Adrenal gland (tissue), 12 donors: Measurements from ENCODE around the gene ELP1. TPM values are rescaled to one million over a fixed set of nuclear protein-coding genes. Genes with fewer than 3 reads are reported as not detected.

ENCODE experiments used
- DNase-seq, 7 donors: peaks; one replicate each; pipeline ENCODE4 v3.0.0-alpha.2; 2019 to 2020
- H3K27ac ChIP-seq, 5 donors: fragments of 200-600 bp; sonication (generic) in 4 of 5; 1 replicate in 3 of 5; 2 replicates in 2 of 5; pipeline versions ENCODE4 v1.5.1 to v1.8.0; 2016 to 2020; ENCODE audit warnings: mild to moderate bottlenecking in 1 of 5
- H3K27me3 ChIP-seq: fragments of 200-600 bp; 2 replicates; pipeline ENCODE4 v1.8.0; 2021
- H3K36me3 ChIP-seq, 2 donors: fragments of 200-600 bp; replicated peaks in 1 of 2; 1 replicate in 1 of 2; 2 replicates in 1 of 2; pipeline versions ENCODE4 v1.5.1 to v1.8.0; 2018 to 2022
- H3K4me1 ChIP-seq, 2 donors: fragments of 200-600 bp; replicated peaks in 1 of 2; 1 replicate in 1 of 2; 2 replicates in 1 of 2; pipeline versions ENCODE4 v1.5.1 to v1.8.0; 2018 to 2021
- H3K4me3 ChIP-seq, 4 donors: fragments of 200-600 bp; sonication (generic) in 3 of 4; one replicate each; pipeline ENCODE4 v1.5.1; 2016 to 2018
- H3K9me3 ChIP-seq, 3 donors: fragments of 200-600 bp; sonication (generic) in 1 of 3; replicated peaks in 1 of 3; 1 replicate in 2 of 3; 2 replicates in 1 of 3; pipeline versions ENCODE4 v1.5.1 to v1.8.0; 2016 to 2021
- POLR2A ChIP-seq, 2 donors: fragments of 450-650 bp; IDR thresholded peaks; one replicate each; pipeline ENCODE4 v1.6.1; 2017; ENCODE audit warnings: antibody characterized with exemption in 2 of 2, mild to moderate bottlenecking in 2 of 2, moderate library complexity in 1 of 2
- WGBS, 4 donors: extraction: QIAGEN DNeasy Blood & Tissue Kit in 2 of 4; methylation state at CpG; one replicate each; pipeline versions ENCODE4 v1.1.5 to v1.1.7; 2013 to 2017; 5-methylcytosine and 5-hydroxymethylcytosine counted together
- intact Hi-C, 2 donors: fragments of 100-400 bp; cut with DNase I; formaldehyde crosslinking; loops; one replicate each; pipeline versions ENCODE4 v1.14.1 to v1.15.0; 2022 to 2023
- polyA plus RNA-seq, 3 donors: library from polyadenylated mRNA; stranded (reverse); fragments of 200-250 nt in 2 of 3; fragments of 350-450 nt in 1 of 3; fragmentation: Illumina TruSeq in 1 of 3; extraction: RNeasy Lipid Tissue Mini Kit (QIAGEN cat#74804) in 1 of 3; gene quantifications; one replicate each; pipeline ENCODE4 v1.2.3, GENCODE V29; 2013 to 2014
- total RNA-seq, 9 donors: library from RNA; depleted of rRNA in 4 of 9; stranded (reverse); fragments of >200 nt in 4 of 9; fragments of 120-200 nt in 1 of 9; fragmentation: NEBNext Ultra II Directional in 1 of 9; extraction: Animal tissue kit (Norgen Biotek cat#: 25700) in 1 of 9; gene quantifications; one replicate each; pipeline versions ENCODE4 v1.1.0 to v1.2.4, GENCODE V29; 2013 to 2023
- TF ChIP-seq, protein P1 (sequence below), 6 experiments: fragments of 450-650 bp in 4 of 6; fragments of 200-600 bp in 2 of 6; sonication (generic) in 1 of 6; IDR thresholded peaks; 1 replicate in 5 of 6; 2 replicates in 1 of 6; pipeline versions ENCODE4 v1.5.1 to v1.8.0; 2016 to 2021; ENCODE audit warnings: antibody characterized with exemption in 6 of 6, mild to moderate bottlenecking in 2 of 6, moderate library complexity in 1 of 6
- donor health status: healthy with polysubstance abuse.
- donor health status: Bipolar disorder and iron deficiency.
- donor health status: DM: yes; HTN: yes; CAD: no.
- donor health status: DM: no; HTN: no; CAD: no.
- donor health status: DM: no; HTN: no; CAD: no.
- donor health status: DM: yes; HTN: yes; CAD: no.

ELP1 gene
- total and polyA plus RNA-seq, 12 donors, result 54.3 to 768 (median 147) TPM

GRCh38 chr9:108880738-108881316 lies 53.1 kb downstream of the ELP1 start:
- Histone ChIP-seq H3K4me1 (peaks cover 12 to 13% of the 10 kb centered on the region in 2 donors), H3K27ac (no peak overlapping the region), H3K36me3 (peaks cover 0 to 66% of the 10 kb centered on the region in 2 donors), H3K4me3 (no peak overlapping the region), H3K27me3 (no peaks in the 10 kb centered on the region), H3K9me3 (no peaks in the 10 kb centered on the region)
- no peak for DNase-seq
- TF ChIP-seq, protein P1, sequence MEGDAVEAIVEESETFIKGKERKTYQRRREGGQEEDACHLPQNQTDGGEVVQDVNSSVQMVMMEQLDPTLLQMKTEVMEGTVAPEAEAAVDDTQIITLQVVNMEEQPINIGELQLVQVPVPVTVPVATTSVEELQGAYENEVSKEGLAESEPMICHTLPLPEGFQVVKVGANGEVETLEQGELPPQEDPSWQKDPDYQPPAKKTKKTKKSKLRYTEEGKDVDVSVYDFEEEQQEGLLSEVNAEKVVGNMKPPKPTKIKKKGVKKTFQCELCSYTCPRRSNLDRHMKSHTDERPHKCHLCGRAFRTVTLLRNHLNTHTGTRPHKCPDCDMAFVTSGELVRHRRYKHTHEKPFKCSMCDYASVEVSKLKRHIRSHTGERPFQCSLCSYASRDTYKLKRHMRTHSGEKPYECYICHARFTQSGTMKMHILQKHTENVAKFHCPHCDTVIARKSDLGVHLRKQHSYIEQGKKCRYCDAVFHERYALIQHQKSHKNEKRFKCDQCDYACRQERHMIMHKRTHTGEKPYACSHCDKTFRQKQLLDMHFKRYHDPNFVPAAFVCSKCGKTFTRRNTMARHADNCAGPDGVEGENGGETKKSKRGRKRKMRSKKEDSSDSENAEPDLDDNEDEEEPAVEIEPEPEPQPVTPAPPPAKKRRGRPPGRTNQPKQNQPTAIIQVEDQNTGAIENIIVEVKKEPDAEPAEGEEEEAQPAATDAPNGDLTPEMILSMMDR (IDR thresholded peaks at IDR 0.05), result no peak
- 65 to 87% (median 71%) methylated on average over 3 of the region's 3 CpGs for WGBS, 4 donors
- intact Hi-C loops, result no loop called here

GRCh38 chr9:108877524-108877923 lies 56.4 kb downstream of the ELP1 start:
- intact Hi-C loops, result no loop called here
- Histone ChIP-seq H3K9me3 (no peaks in the 10 kb centered on the region), H3K4me3 (no peak overlapping the region), H3K36me3 (peaks cover 0 to 92% of the 10 kb centered on the region in 2 donors), H3K27me3 (no peaks in the 10 kb centered on the region), H3K27ac (no peak overlapping the region), H3K4me1 (peaks cover 12 to 13% of the 10 kb centered on the region in 2 donors)
- no peak for TF ChIP-seq POLR2A (IDR thresholded peaks at IDR 0.05)
- TF ChIP-seq, protein P1 (IDR thresholded peaks at IDR 0.05), result no peak
- WGBS, 4 donors, result 83 to 89% (median 84%) methylated on average over 2 of the region's 2 CpGs
- no peak for DNase-seq

DNA sequence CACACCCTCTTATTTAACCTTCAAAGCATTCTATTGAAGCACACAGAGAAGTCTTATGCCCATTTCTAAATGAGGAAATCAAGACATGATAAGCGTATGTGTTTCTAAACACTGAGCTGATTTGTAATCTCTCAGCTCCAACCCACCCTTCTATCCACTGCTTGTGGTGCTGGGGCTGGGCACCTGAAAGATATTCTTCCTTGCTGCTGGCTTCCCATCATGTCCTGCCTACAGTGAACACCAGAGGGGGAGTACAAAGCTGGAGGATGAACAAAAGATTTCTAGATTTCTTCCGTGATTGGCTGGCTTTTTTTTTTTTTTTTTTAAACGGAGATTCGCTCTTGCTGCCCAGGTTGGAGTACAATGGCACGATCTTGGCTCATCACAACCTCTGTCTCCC lies 57.5 kb downstream of the ELP1 start:
- Histone ChIP-seq H3K4me1 (peaks cover 12 to 13% of the 10 kb centered on the region in 2 donors), H3K4me3 (no peak overlapping the region), H3K27ac (no peak overlapping the region), H3K9me3 (no peaks in the 10 kb centered on the region), H3K27me3 (no peaks in the 10 kb centered on the region), H3K36me3 (peaks cover 0 to 93% of the 10 kb centered on the region in 2 donors)
- 86 to 95% (median 91%) methylated on average over 5 of the region's 5 CpGs for WGBS, 4 donors
- DNase-seq, result no peak
- TF ChIP-seq POLR2A (IDR thresholded peaks at IDR 0.05), result no peak
- TF ChIP-seq, protein P1 (IDR thresholded peaks at IDR 0.05), result no peak
- intact Hi-C loops, result no loop called here

DNA sequence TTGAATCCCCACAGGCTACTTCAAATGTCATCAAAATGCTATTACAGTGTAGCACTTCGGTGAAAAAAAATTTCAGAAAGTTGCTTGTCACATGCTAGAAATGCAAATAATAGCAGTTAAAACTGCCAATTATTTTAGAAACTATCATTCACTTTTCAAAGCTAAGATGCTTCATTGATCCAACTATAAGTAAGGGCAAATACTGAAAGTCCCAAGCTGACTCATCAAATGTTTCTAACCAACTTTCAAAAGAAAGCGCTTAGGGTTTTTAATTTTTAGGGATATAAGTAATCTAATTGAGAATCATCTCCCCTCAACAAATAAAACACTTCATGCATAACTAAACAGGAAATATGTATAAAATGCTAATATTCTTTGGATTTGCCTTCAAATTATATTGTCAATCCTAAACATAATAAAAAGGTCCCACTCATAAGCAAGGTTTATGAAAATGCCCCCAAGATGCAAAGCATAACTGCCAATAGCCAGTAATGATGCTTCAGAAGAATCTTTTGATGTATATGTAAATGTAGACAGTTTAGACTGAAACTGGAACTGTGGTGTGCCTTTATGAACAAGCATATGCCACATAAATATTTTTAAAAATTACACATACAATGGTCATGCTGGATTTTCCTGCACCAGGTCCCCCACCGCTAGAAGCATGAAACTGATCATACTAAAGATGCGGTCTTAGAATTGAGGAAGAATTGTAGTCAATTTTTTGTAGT lies 59.7 kb downstream of the ELP1 start:
- no peak overlapping the region for H3K27ac ChIP-seq
- no peaks in the 10 kb centered on the region for H3K9me3 ChIP-seq
- H3K4me3 ChIP-seq, result no peak overlapping the region
- no peak for TF ChIP-seq POLR2A (IDR thresholded peaks at IDR 0.05)
- TF ChIP-seq, protein P1 (IDR thresholded peaks at IDR 0.05), result no peak
- no peak for DNase-seq
- H3K27me3 ChIP-seq, result no peaks in the 10 kb centered on the region
- 95 to 99% (median 96%) methylated on average over 4 of the region's 4 CpGs for WGBS, 4 donors
- intact Hi-C loops, result no loop called here
- peaks cover 0 to 13% of the 10 kb centered on the region in 2 donors for H3K4me1 ChIP-seq
- peaks cover 0 to 98% of the 10 kb centered on the region in 2 donors for H3K36me3 ChIP-seq
